Right kidney (tissue), 9 donors: ENCODE data around the gene CINP.

Experiments
- DNase-seq: peaks from one replicate; pipeline ENCODE4 v3.0.0-alpha.2; 2016
- long read RNA-seq, 8 donors: transcript quantifications; one replicate each; lab custom pipeline, GENCODE V29; 2026

Gene CINP
- long read RNA-seq, donor 1, full-length matches to known transcripts = 33 of 33 reads
- long read RNA-seq, donor 1, partial matches to known transcripts = 0 of 33 reads
- long read RNA-seq, donor 1, other reads (novel, unspliced or antisense) = 0 of 33 reads
- long read RNA-seq, donor 2, full-length matches to known transcripts = 10 of 10 reads
- long read RNA-seq, donor 2, partial matches to known transcripts = 0 of 10 reads
- long read RNA-seq, donor 2, other reads (novel, unspliced or antisense) = 0 of 10 reads
- long read RNA-seq, donor 3, transcript CINP-201 (5 exons, 955 nt) = major isoform, 18 of 18 reads
- long read RNA-seq, donor 3, partial matches to known transcripts = 0 of 18 reads
- long read RNA-seq, donor 3, other reads (novel, unspliced or antisense) = 0 of 18 reads
- long read RNA-seq, donor 4, full-length matches to known transcripts = 21 of 21 reads
- long read RNA-seq, donor 4, partial matches to known transcripts = 0 of 21 reads
- long read RNA-seq, donor 4, other reads (novel, unspliced or antisense) = 0 of 21 reads
- long read RNA-seq, donor 5, transcript CINP-201 (5 exons, 955 nt) = major isoform, 18 of 21 reads
- long read RNA-seq, donor 5, partial matches to known transcripts = 0 of 21 reads
- long read RNA-seq, donor 5, other reads (novel, unspliced or antisense) = 0 of 21 reads
- long read RNA-seq, donor 6, full-length matches to known transcripts = 12 of 12 reads
- long read RNA-seq, donor 6, partial matches to known transcripts = 0 of 12 reads
- long read RNA-seq, donor 6, other reads (novel, unspliced or antisense) = 0 of 12 reads
- long read RNA-seq, donor 7 = 0 reads
- long read RNA-seq, donor 8, full-length matches to known transcripts = 33 of 38 reads
- long read RNA-seq, donor 8, partial matches to known transcripts = 5 of 38 reads
- long read RNA-seq, donor 8, other reads (novel, unspliced or antisense) = 0 of 38 reads

GRCh38 chr14:102362545-102363181, at the start of gene CINP, which contains the start of gene TECPR2:
CINP (minus strand) TSS chr14:102362890; CDS start chr14:102362851, 39 bp downstream.
TECPR2 (plus strand) TSS chr14:102362941; CDS start chr14:102376722, 13,781 bp downstream.
- peak; percentile 86 for DNase-seq

- DNase-seq = no peak
Observed at GRCh38 chr14:102408724-102409123, 46.0 kb upstream of the CINP start.

GRCh38 chr14:102407258-102407657, 44.6 kb upstream of the CINP start:
- no peak for DNase-seq

- DNase-seq = no peak
Observed at GRCh38 chr14:102403028-102403427, 40.3 kb upstream of the CINP start.

- DNase-seq = no peak
Observed at GRCh38 chr14:102396521-102396920, 33.8 kb upstream of the CINP start.

- DNase-seq = no peak
Observed at GRCh38 chr14:102394717-102395375, 32.2 kb upstream of the CINP start.

- DNase-seq = no peak
Observed at GRCh38 chr14:102392506-102392905, 29.8 kb upstream of the CINP start.

- DNase-seq = no peak
Observed at GRCh38 chr14:102390064-102390855, 27.6 kb upstream of the CINP start.

GRCh38 chr14:102389246-102389645, 26.6 kb upstream of the CINP start:
- DNase-seq = no peak

GRCh38 chr14:102387086-102387485, 24.4 kb upstream of the CINP start:
- DNase-seq = no peak

- no peak for DNase-seq
Observed at GRCh38 chr14:102378830-102379229, 16.1 kb upstream of the CINP start.

GRCh38 chr14:102377696-102378095, 15.0 kb upstream of the CINP start:
- no peak for DNase-seq

GRCh38 chr14:102375119-102375518, 12.4 kb upstream of the CINP start:
- DNase-seq = no peak

- no peak for DNase-seq
Observed at GRCh38 chr14:102374264-102374663, 11.6 kb upstream of the CINP start.

GRCh38 chr14:102373110-102373509, 10.4 kb upstream of the CINP start:
- no peak for DNase-seq

GRCh38 chr14:102371361-102371760, 8.7 kb upstream of the CINP start:
- DNase-seq = no peak

GRCh38 chr14:102370305-102370809, 7.7 kb upstream of the CINP start:
- no peak for DNase-seq

GRCh38 chr14:102363182-102363943, 673 bp upstream of the CINP start:
- DNase-seq = peak; percentile 70

- DNase-seq = no peak
Observed at GRCh38 chr14:102362084-102362483, 606 bp downstream of the CINP start.

GRCh38 chr14:102360388-102360787, 2.3 kb downstream of the CINP start:
- DNase-seq = no peak
